SW480 (cell line): ENCODE results near the gene PITPNM3.

ENCODE experiments used
- DNase-seq: peaks from one replicate; pipeline ENCODE4 v3.0.0-alpha.2; 2016; ENCODE audit warnings: low spot score

The PITPNM3 gene

GRCh38 chr17:6443692-6444570, 112.4 kb downstream of the PITPNM3 start, which contains the start of gene PIMREG:
PIMREG (plus strand) TSS chr17:6444455; CDS start chr17:6445111, 656 bp downstream.
- DNase-seq, result peak; percentile 93

GRCh38 chr17:6442775-6443174, 113.6 kb downstream of the PITPNM3 start:
- no peak for DNase-seq

GRCh38 chr17:6439951-6440350, 116.4 kb downstream of the PITPNM3 start:
- no peak for DNase-seq

- no peak for DNase-seq
Measured at GRCh38 chr17:6437956-6438355, 118.4 kb downstream of the PITPNM3 start.

GRCh38 chr17:6437466-6437865, 118.9 kb downstream of the PITPNM3 start:
- peak; percentile 25 for DNase-seq

GRCh38 chr17:6435968-6436367, 120.4 kb downstream of the PITPNM3 start:
- peak; percentile 62 for DNase-seq

GRCh38 chr17:6435051-6435450, 121.3 kb downstream of the PITPNM3 start, which contains the start of gene AIPL1:
AIPL1 (minus strand) TSS chr17:6435121; CDS start chr17:6435104, 17 bp downstream.
- DNase-seq, result no peak

- DNase-seq, result no peak
Measured at GRCh38 chr17:6430769-6431168, 125.6 kb downstream of the PITPNM3 start.

- no peak for DNase-seq
Measured at GRCh38 chr17:6429266-6429665, 127.1 kb downstream of the PITPNM3 start.

- DNase-seq, result no peak
Measured at GRCh38 chr17:6428207-6428965, 128.0 kb downstream of the PITPNM3 start.

- no peak for DNase-seq
Measured at GRCh38 chr17:6427279-6427781, 129.0 kb downstream of the PITPNM3 start.

- DNase-seq, result no peak
Measured at GRCh38 chr17:6426356-6427101, 129.8 kb downstream of the PITPNM3 start.

- DNase-seq, result no peak
Measured at GRCh38 chr17:6425407-6425806, 130.9 kb downstream of the PITPNM3 start.

GRCh38 chr17:6423931-6424330, 132.4 kb downstream of the PITPNM3 start:
- DNase-seq, result no peak

GRCh38 chr17:6422654-6423241, 133.6 kb downstream of the PITPNM3 start:
- DNase-seq, result no peak

GRCh38 chr17:6421700-6422604, 134.4 kb downstream of the PITPNM3 start:
- DNase-seq, result peak; percentile 77

- no peak for DNase-seq
Measured at GRCh38 chr17:6420173-6420641, 136.1 kb downstream of the PITPNM3 start.

GRCh38 chr17:6415616-6416015, 140.7 kb downstream of the PITPNM3 start:
- no peak for DNase-seq

- peak; percentile 66 for DNase-seq
Measured at GRCh38 chr17:6413065-6413464, 143.3 kb downstream of the PITPNM3 start.

- DNase-seq, result no peak
Measured at GRCh38 chr17:6408735-6409134, 147.6 kb downstream of the PITPNM3 start.
